ENCODE measurements around the gene CLCN3. TPM values are rescaled to one million over a fixed set of nuclear protein-coding genes. Genes with fewer than 3 reads are reported as not detected.
"Not testable (repeated sequence)": the region's sequence is repeated elsewhere in the genome, so short reads cannot be mapped to it uniquely, and the experiment has no call there.

Gene CLCN3
- 39.2 TPM for total RNA-seq
- long read RNA-seq, full-length matches to known transcripts = 41 of 55 reads
- long read RNA-seq, partial matches to known transcripts = 8 of 55 reads
- long read RNA-seq, other reads (novel, unspliced or antisense) = 6 of 55 reads

DNA sequence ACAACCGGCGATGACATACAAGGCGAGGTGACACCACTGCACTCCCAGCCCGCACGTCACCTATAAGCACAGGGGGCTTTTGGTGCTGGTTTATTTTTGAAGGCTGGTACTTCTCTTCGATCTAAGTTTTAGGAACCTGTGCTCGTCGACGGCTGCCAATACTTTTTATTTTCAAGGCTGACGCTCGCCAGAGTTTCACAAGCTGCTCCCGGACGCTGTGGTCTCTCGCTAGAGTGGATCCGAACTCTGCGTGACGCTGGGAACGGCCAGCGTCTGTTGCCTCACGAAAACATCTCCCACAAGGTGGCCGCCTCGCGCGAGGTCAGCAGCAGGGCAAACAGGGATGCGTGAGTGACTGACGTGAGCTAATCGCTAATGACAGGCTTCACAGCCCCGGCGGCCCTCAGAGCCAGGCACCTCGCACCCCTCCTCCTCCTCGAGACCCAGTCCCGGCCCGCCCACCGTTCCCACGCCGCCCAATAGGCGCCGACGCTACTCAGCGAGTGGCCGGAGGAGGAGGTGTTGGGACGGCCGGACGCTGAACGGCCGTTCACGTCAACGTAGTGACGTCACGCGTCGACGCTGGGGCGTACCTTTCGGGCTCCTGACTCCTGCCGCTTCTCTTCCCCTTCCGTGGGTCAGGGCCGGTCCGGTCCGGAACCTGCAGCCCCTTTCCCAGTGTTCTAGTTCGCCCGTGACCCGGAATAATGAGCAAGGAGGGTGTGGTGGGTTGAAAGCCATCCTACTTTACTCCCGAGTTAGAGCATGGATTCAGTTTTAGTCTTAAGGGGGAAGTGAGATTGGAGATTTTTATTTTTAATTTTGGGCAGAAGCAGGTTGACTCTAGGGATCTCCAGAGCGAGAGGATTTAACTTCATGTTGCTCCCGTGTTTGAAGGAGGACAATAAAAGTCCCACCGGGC is at the start of gene CLCN3:
Gene CLCN3, plus strand, starts transcription at position 621 of the 922 bp plus-strand sequence. CDS start 15,351 bp downstream, outside the sequence.
- intact Hi-C loops (cut with DNase I) = no loop called here
- DNase-seq = peak; percentile 100
- Histone ChIP-seq H3K36me3 (no peaks in the 10 kb centered on the region), H3K9me3 (no peaks in the 10 kb centered on the region), H3K27ac (peak within 1 kb of the TSS; percentile 93), H3K4me1 (peaks cover 18% of the 10 kb centered on the region), H3K27me3 (no peaks in the 10 kb centered on the region), H3K4me3 (peak within 1 kb of the TSS; percentile 81)
- ATAC-seq = peak; percentile 99
- TF ChIP-seq, protein P1, sequence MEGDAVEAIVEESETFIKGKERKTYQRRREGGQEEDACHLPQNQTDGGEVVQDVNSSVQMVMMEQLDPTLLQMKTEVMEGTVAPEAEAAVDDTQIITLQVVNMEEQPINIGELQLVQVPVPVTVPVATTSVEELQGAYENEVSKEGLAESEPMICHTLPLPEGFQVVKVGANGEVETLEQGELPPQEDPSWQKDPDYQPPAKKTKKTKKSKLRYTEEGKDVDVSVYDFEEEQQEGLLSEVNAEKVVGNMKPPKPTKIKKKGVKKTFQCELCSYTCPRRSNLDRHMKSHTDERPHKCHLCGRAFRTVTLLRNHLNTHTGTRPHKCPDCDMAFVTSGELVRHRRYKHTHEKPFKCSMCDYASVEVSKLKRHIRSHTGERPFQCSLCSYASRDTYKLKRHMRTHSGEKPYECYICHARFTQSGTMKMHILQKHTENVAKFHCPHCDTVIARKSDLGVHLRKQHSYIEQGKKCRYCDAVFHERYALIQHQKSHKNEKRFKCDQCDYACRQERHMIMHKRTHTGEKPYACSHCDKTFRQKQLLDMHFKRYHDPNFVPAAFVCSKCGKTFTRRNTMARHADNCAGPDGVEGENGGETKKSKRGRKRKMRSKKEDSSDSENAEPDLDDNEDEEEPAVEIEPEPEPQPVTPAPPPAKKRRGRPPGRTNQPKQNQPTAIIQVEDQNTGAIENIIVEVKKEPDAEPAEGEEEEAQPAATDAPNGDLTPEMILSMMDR (IDR thresholded peaks at IDR 0.05) = peak; percentile 26

DNA sequence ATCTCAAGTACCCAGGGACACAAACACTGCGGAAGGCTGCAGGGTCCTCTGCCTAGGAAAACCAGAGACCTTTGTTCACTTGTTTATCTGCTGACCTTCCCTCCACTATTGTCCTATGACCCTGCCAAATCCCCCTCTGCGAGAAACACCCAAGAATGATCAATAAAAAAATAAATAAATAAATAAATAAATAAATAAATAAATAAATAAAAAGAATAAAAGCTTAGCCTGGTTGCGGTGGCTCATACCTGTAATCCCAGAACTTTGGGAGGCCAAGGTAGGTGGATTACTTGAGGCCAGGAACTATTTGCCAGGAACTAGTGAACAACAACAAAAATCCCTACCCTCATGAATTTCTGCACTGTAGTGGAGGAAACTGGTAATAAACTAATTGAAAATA is 49.4 kb upstream of the CLCN3 start:
- H3K36me3 ChIP-seq = peaks cover 20% of the 10 kb centered on the region
- ATAC-seq = not testable (repeated sequence)

DNA sequence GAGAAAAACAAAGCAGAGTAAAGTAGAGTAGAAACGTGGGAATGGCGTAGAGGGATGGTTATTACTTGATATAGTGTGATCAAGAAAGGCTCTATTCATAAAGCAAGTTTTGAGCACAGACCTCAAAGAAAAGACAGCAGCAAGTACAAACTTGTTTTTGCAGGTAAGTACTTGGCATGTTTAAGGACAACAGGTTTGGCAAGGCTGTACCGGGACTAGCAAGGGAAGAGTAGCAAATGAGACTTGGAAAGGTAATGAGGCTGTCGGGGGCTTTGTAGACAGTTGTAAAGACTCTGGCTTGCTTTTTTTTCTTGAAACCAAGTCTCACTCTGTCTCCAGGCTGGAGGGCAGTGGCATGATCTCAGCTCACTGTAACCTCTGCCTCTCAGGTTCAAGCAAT is 48.9 kb upstream of the CLCN3 start:
- H3K4me1 ChIP-seq = no peaks in the 10 kb centered on the region
- no peak overlapping the region for H3K4me3 ChIP-seq
- no peak for DNase-seq
- intact Hi-C loops (cut with DNase I) = no loop called here
- H3K27me3 ChIP-seq = no peaks in the 10 kb centered on the region
- TF ChIP-seq, protein P1 (IDR thresholded peaks at IDR 0.05) = no peak
- H3K27ac ChIP-seq = no peak overlapping the region
- peaks cover 24% of the 10 kb centered on the region for H3K36me3 ChIP-seq
- no peaks in the 10 kb centered on the region for H3K9me3 ChIP-seq
- no peak for ATAC-seq

More for the DNA sequence above, 49.4 kb upstream of the CLCN3 start:
- H3K27ac ChIP-seq; H3K27me3 ChIP-seq; H3K4me3 ChIP-seq; DNase-seq; H3K9me3 ChIP-seq; intact Hi-C loops (cut with DNase I); H3K4me1 ChIP-seq: not testable (repeated sequence)

DNA sequence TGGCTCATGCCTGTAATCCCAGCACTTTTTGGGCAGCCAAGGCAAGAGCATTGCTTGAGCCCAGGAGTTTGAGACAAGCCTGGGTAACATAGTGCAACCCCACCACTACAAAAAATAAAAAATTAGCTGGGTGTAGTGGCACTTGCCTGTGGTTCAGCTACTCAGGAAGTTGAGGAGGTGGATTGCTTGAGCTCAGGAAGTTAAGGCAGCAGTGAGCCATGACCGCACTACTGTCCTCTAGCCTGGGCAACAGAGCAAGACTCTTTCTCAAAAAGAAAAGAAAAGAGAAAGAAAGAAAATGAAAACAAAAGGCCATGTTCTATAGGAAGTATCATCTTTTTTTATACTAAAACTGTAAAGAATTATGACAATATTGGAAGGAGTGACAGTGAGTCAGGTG is 46.5 kb upstream of the CLCN3 start:
- Histone ChIP-seq H3K27ac (no peak overlapping the region), H3K9me3 (no peaks in the 10 kb centered on the region), H3K4me1 (no peaks in the 10 kb centered on the region), H3K36me3 (peaks cover 24% of the 10 kb centered on the region), H3K4me3 (no peak overlapping the region), H3K27me3 (no peaks in the 10 kb centered on the region)
- TF ChIP-seq, protein P1 (IDR thresholded peaks at IDR 0.05) = no peak
- intact Hi-C loops (cut with DNase I) = no loop called here
- no peak for DNase-seq
- ATAC-seq = no peak

DNA sequence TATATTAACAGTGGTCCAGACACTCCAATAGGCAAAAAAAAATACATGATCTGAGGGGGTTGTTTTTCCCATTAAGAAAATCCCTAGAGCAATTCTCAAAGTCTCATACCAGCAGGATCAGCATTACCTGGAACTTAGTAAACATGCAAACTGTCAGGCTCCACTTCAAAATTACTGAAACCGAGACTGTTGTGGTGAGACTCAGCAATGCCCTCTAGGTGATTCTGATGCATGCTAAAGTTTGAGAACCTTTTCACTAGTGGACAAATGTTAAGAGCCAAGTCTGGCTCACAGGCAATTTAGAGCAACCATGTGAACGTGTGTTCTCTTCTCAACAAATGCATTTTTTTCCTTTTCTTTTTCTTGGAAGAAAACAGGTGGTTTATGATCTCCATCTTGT is 38.2 kb upstream of the CLCN3 start:
- ATAC-seq (no peak), DNase-seq (no peak)
- Histone ChIP-seq H3K27ac (no peak overlapping the region), H3K27me3 (no peaks in the 10 kb centered on the region), H3K4me3 (no peak overlapping the region), H3K36me3 (peaks cover 40% of the 10 kb centered on the region), H3K9me3 (no peaks in the 10 kb centered on the region), H3K4me1 (no peaks in the 10 kb centered on the region)
- intact Hi-C loops (cut with DNase I) = no loop called here
- TF ChIP-seq, protein P1 (IDR thresholded peaks at IDR 0.05) = no peak

DNA sequence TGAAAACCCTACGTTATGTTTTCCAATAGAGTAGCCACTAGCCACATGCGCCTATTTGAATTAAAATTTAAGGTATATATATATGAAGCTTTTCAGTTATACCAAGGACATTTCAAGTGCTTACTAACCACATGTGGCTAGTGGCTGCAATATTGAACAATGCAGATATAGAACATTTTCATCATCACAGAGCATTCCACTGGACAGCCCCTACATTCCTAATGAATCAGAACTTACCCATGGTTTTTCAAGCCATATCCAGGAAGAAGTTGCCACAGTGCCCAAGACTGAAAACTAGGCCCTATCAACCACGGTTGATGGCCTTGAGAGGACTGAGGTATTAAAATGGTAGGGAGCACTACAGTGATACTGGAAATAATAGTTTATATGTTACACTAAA is 37.7 kb upstream of the CLCN3 start:
- Histone ChIP-seq H3K27ac (no peak overlapping the region), H3K4me3 (no peak overlapping the region), H3K27me3 (no peaks in the 10 kb centered on the region), H3K36me3 (peaks cover 40% of the 10 kb centered on the region), H3K9me3 (no peaks in the 10 kb centered on the region), H3K4me1 (no peaks in the 10 kb centered on the region)
- TF ChIP-seq, protein P1 (IDR thresholded peaks at IDR 0.05) = no peak
- DNase-seq = no peak
- ATAC-seq = no peak
- intact Hi-C loops (cut with DNase I) = no loop called here

Measured in upper lobe of right lung (tissue), 1 donor.